GM15510 (cell line): ENCODE data around the gene ORM2.
"Not testable (repeated sequence)": the region's sequence is repeated elsewhere in the genome, so short reads cannot be mapped to it uniquely, and the experiment has no call there.

Experiments
- POLR2A ChIP-seq: IDR thresholded peaks from 3 replicates; pipeline ENCODE4 v1.6.1; 2011; ENCODE audit warnings: borderline replicate concordance; ENCODE audit not compliant: insufficient read length; ENCODE audit errors: extremely low read depth

The ORM2 gene

DNA sequence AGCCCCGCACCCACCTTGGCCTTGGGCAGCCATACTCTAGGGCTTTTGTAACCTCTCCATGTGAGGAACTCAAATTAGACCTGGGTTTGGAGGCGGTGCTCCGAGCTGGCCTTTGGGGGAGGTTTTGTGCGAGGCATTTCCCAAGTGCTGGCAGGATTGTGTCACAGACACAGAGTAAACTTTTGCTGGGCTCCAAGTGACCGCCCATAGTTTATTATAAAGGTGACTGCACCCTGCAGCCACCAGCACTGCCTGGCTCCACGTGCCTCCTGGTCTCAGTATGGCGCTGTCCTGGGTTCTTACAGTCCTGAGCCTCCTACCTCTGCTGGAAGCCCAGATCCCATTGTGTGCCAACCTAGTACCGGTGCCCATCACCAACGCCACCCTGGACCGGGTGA is at the start of gene ORM2:
ORM2 (plus strand) TSS at position 245 of the 398 bp plus-strand sequence; CDS start at position 281, 36 bp downstream.
- TF ChIP-seq POLR2A, result not testable (repeated sequence)

DNA sequence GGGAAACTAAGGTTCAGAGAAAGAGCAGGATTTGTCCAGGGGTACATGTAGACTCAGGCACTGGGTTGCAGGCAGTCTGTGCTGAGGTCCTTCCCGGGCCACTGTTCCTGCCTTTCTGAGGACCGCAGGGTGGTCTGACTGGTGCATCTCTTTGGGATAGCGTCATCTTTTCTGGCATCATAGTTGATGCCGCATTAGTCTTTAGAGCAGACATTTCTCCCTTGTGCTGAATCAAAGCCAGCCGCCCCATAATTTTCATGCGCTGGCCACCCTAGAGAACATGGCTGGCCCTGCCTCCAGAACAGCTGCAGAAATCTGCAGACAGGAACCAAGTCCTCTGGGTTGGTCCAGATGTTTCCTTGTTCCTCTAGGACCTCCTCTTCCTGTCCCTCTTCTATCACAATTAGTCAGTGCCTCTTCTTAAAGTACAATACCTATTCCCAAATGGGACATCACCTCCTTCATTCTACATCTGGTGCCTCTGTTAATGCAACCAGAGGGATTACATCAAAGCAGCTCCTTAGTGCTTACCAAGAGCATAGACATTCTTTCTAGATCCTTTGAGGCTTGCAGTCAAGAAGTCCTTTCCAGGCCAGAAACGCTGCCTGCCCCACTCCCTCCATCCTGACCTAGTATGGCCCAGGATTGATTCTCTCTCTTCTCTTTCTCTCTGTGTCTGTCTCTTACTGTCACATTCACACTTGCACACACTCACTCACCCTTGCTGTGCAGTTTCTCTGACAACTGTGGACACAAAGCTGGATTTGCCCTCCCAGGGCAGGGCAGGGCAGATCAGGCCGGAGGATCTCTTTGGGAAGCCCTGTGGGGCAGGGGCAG is 48.8 kb upstream of the ORM2 start:
- no peak for TF ChIP-seq POLR2A

DNA sequence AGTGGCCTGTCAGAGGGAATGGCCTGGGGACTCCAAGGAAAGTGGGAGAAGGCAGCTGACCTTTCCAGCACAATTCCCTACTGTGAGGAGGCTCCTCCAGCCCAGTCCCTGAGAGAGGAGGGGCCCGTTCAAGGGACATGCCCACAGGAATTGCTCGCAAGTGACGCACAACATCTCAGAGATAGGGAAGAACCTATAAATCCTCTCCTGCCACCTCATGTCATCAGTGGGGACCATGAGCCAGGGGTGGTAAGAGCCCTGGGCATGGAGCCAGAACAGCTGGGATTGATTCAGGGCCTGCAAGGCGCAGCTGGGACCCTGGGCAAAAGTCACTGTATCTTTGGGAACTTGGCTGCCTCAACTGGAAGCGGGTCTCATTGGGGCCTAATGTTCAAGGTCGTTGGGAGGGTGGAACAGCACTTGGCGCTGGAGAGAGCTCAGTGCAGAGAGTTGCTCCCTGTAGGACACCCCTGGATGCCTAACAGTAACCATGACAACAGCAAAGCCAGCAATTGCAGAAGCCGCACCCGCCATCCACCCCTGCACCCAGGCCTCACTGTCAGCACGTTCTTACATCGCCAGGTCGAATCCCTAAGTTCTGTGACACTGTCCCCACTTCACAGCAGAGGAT is 48.1 kb upstream of the ORM2 start:
- TF ChIP-seq POLR2A, result no peak

DNA sequence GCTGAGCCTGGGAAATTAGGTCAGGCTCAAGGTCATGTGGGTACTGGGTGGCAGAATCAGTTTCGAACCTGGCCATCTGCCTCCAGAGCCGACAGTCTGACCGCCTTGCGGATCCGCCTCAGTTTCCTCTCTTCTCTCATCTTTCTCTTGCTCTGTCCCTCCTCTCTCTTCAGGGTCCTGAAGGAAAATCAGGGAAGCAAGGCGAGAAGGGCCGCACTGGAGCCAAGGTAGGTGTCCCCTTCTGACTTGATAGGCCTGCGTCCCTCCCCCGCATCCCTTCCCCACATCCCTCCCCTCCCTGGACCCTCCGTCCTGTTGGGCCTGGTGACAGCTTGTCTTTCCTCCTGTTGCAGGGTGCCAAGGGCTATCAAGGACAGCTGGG is 47.6 kb upstream of the ORM2 start:
- no peak for TF ChIP-seq POLR2A

DNA sequence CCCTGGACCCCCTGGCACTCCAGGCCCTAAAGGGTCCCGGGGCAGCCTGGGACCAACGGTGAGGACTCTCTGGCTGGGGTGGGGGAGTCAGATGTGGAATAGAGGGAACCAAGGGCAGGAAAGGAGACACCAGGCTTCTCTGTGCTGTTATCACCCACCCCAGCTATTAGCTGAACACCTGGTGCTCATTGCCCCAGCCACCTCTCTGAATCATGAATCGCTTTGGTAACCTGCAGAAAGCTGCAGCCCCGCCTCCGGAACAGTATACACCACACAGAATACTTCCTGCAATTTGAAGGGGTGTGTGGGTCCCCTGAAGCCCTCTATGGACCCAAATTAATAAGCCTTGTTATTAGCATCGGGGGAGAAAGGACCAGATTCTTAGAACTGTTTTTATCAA is 47.2 kb upstream of the ORM2 start:
- TF ChIP-seq POLR2A, result no peak

DNA sequence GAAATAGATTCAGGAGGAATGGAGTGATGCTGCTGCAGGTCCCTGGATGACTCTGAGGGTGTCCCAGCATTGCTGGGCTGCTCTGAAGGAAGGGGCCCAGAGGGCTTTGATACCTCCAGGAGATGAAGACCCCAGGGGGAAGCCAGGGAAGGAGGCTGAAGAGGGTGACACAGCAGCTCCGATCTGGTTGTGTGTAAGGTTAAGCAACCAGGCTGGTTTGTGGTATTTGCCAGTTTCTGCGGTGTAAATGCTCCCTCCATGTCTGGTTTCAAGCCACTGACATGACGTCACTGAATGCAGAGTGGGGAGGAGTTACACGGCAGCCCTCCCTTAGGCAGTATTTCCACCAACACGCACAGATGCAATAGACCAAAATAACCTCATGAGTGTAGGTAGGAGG is 46.7 kb upstream of the ORM2 start:
- no peak for TF ChIP-seq POLR2A

DNA sequence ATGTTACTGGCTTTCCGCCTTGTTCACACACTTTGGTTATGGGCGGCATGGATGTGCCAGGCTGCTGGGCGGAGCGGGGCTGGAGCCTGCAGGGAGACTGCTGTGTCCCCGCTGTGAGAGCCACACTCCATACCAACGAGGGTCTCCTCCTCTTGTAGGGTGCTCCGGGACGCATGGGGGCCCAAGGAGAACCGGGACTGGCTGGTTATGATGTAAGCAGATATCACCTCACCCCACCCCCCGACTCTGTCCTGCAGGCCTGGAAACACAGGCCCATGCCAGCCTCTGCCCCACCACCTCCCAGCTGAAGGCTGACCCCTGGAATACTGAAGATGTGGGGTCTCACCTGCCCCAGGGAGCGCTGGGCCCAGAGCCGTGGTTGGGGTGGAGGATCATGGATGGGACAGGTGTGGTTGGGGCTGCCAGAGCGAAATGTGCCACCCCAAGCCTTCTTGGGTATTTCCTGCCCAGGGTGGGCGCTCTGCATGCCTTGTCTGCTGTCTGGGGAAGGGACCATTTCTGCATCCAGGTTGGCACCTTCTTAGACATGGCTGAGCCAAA is 46.0 kb upstream of the ORM2 start:
- TF ChIP-seq POLR2A, result no peak

DNA sequence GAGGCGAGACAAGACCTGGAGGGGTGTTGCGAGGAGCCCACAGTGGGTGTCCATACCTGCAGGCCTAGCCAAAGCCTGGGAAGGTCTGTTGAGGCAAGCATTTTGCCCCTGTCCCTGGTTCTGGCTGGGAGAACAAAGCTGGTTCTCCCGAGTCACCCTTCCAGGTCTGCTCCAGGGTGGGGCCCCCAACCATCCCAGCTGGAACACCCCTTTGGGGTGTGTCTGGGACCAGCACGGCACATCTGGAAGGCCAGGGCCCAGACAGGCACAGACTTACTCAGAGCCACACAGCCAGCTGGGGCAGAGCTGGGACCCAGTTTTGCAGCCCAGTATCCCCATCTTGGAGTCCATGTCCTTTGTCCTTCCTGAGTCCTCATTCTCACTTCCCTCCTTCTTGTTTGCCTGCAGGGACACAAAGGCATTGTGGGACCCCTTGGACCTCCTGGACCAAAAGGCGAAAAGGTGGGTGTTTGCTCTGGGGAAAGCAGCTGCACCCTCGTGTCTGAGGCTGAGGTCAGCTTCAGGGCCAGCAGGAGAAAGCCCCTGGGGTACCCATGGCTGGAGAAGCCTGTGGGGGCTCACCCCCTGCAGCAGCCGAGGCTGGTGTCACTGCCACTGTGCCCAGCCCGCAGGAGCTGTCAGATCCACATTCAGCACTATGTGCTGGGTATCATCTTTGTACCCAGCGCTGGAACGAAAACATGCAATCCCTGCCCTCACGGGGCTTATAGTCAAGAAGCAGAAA is 45.2 kb upstream of the ORM2 start:
- TF ChIP-seq POLR2A, result no peak

DNA sequence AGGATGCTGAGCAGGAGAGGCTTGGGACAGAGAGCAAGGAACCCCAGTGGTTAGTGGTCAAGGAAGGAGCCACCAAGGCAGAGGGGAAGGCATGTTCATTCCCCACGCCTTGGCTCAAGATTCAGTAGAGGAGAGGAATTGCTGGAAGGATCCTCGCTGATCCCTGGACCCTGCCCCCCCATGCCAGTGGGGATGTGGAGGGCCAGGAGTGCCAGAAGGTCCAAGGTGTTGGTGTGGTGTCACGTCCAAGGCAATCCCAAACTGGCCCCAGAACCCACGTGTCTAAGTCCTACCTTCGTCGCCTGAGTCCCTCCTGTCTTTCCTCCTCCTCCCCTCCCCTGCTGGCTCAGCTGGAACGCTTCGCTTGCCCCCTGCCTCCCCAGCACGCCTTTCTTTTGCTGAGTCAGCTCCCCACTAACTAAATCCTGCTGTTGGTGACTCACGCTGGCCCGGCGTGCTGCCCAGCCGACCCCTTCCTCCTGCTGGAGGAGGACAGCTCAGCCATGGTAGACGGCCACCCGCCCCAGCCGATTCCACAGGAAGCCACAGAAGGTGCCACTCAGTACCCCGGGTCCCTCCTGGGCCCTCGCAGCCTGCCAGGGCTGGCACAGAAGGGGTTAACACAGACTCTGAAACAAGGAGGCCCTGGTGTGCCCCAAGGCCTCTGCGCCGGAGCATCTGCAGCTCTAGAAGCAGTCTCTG is 44.4 kb upstream of the ORM2 start:
- no peak for TF ChIP-seq POLR2A

DNA sequence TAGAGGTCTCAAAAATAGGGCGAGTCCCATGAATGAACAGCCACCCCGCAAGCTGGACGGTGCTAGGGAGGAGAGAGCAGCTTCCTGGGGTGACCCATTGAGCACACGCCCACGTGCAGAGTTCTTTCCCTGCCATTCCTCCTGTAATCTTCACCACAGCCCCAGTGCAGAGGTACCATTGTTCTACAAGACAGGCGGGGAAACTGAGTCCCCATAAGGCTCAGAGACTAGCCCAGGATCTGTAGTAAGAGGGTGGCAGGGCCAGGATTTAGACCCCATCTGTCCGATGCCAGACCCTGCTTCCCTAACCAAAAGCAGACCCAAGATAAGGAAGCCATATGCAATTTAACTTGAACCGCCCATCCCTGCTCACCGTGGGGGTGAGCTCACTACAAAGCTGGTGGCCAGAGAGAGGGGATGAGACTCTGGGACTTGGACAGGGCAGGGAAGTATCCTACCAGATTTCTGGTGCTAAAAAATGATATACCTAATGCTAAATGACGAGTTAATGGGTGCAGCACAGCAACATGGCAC is 43.5 kb upstream of the ORM2 start:
- TF ChIP-seq POLR2A, result no peak

DNA sequence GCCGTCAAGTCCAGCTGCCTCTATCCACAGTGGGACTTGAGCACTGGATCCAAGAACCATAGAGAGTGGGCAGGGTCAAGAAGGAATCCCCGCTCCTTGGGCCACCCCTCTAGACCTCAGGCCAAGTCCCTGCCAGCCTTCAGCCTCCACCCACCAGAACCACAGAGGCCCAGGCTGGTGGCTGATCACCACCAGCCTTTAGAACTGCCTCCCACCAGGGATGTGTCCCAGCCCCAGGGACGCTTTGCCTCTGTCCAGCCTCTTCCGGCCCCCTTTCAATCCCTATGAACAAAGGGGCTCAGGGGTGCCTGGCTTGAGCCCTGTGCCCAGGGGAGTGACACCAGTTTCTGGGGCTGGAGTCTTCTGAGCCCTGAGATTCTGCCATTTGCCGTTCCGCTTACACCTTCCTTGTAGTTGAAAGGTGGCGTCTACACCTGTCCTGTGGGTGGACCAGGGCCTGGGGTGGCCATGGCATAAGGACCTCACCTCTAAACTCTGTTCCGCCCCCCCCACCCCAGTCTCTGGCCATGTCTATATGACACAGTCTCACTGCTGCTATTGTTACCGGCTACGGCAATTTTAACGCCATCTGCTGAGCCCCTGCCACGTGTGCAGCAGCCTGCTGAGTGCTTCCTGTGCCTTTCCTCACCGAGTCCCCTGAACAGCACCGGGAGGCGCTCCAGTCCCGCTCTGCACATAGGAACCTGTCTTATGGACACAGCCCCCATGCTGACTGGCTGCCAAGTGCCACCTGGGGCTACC is 42.5 kb upstream of the ORM2 start:
- no peak for TF ChIP-seq POLR2A

DNA sequence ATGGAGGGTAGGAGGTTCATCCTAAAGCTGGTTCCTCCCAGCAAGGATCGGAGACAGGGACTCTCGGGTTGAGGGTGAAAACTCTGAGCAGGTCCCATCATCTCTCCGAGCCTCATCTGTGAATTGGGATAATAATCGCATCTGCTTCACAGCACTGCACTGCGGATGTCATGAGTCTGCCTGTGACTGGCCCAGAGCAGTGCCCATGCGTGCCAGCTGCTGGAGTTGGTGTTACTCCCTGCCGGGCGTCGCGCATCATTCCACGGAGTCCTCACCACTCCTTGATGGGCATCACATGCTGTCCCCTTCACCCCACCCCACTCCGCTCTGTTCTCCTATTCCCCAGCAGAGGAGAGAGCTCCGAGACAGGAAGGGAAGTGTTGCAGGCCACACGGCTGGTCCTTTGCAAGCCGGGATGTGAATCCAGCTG is 41.9 kb upstream of the ORM2 start:
- no peak for TF ChIP-seq POLR2A
